Measurements from ENCODE around the gene COL4A2. TPM values are rescaled to one million over a fixed set of nuclear protein-coding genes. Genes with fewer than 3 reads are reported as not detected.

COL4A2 gene
- polyA plus RNA-seq, 10 donors, result 403 to 674 (median 464) TPM

DNA sequence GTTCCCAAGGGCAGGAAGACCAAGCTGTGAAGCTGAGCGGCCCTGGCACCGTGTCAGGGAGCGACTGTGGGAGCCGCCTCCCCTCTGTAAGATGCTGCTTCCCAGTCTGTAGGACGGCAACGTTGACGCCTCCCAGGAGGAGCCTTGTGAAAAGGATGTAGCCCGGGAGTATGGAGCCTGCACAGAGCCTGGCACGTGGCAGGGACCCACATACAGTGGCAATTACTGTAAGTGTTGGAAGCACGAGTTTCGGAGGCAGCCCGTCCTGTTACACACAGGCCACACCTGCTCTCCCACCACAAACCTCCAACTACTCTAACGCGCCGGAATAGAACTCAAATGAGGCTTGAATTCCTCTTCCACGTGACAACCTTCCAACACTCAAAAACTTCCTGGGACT is 247.9 kb downstream of the COL4A2 start:
- DNase-seq, result no peak

DNA sequence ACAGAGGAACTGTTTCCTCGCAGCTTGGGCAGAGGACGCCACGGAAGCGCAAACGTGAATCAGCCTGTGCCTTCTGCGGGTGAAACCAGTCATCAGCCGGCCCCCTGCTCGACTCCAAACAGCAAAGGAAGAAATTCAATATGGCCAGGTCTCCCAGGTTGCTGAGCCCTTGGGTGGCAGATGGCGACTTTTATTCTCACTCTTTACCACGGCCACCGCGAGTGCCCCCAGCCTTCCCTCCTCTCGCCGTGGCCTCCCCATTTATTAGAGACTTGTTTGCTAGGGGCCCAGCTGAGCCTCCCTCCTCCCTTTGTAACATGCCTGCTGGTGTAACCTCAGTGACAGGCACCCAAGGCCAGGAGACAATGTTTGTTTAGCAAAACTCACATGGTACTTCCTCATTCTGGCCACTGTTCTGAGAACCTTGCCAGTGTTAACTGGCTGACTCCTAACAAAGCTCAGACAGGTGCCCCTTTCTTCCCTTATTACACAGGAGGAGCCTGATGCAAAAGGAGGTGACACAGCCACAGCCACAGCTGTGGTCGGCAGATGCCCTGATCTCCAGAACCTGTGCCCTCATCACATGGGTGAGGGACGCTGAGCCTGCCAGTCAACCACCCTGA is 248.6 kb downstream of the COL4A2 start:
- DNase-seq, result peak in 1 of 3 donors; percentile 25

DNA sequence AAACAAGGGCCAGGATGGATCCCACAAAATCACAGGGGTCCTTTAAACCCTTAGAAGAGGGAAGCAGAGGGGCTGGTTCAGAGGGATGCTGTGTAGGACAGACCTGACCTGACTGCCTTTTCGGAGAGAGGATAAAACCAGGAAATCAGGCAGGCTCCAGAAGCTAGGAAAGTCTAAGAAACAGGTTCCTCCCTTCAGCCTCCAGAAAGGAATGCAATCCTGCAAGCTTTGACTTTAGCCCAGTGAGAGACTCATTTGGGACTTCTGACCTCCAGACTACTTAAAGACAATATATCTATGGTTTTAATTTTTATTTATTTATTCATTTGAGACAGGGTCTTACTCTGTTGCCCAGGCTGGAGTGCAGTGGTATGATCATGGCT is 249.1 kb downstream of the COL4A2 start:
- DNase-seq, result no peak

DNA sequence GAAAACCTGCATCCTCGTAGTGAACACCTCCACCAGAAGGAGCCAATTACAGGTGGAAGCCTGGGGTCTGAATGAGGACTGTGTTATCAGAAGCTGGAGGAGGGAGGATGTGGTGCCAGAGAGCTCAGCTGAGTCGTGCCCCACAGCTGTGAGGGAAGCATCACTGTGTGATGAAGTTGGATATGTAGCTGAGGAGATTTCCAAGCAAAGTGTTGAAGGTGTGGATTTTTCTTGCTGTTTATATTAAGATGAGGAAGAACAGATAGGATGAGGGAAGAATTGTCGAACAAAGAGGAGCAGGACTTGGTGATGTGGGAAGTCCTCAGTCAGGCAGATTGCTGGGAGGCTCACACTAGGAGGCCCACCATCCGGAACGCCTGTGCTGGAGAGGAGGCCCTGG is 250.0 kb downstream of the COL4A2 start:
- DNase-seq, result no peak

DNA sequence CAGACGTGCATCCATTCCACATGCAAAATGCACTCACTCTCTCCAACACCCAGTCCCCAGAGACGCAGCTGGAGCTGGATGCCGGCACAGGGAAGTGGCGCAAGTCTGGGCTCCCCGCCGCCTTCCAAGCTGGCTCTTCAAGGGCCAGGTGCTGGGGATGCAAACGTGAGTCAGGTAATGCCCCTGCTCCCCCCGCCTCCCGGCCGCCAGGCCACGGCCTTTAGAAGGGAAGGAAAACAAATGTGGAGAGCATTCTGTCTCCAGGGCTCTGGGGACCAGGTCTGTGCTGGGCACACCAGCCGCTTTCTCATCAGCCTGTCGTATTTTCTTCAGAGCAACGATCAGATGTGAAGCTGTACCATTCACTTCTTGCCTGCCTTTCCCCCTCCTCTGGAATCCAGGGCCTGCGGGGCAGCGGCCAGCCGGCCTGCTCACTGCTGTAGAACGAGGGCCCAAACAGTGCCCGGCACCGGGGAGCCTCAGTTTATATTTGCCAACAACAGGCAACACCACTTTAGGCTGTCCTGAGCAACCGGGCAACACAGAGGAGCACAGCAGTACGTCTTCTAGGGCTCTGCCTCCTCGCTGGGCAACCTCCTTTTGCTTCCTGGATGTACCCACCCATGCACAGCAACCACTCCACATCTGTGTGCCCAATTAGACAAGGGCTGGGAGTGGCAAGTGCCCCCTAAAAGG is 250.7 kb downstream of the COL4A2 start:
- DNase-seq, result no peak

DNA sequence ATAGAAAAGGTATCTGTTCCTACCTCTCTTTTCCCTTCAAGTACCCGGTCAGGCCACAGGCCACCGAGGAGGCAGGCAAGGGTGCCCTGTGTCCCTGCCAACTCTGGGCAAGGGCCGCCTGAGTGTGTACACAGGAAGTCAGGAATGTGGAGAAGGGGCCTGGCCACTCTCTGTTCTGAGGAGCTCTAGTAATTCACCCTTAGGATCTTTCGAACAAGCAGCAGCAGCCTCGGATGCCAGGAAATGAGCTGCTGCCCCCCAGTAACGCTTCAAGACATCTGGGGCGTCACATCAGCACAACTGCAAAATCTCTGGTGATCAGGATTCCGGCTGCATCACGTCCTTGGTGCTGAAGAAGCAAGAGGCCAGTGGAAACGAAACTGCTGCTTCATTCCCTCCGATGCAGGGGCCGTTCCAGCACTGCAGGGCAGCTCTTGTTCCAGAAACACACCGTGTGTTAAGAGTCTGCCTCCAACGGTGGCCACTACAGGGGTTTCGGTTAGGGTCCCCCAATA is 252.4 kb downstream of the COL4A2 start:
- peak in 1 of 3 donors; percentile 47 for DNase-seq

DNA sequence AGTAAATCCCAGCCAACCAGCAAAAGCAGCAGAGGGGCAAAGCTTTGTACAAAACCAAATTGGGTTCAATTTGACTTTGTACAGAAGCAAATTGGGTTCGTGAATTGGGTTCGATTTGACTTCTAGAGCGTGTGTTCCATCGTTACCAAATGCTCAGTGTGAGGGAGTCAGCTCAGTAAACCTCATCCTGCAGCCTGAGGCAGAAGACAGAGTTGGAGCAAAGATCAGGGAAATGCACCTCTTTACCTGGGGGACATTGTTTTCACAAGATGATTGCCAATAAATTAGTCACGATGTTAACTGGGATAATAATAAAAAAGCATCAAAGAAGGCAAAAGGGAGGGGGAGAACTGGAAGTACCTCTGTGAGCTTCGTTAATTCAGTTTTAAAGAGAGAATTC is 252.9 kb downstream of the COL4A2 start:
- DNase-seq, result peak in 1 of 3 donors; percentile 24

DNA sequence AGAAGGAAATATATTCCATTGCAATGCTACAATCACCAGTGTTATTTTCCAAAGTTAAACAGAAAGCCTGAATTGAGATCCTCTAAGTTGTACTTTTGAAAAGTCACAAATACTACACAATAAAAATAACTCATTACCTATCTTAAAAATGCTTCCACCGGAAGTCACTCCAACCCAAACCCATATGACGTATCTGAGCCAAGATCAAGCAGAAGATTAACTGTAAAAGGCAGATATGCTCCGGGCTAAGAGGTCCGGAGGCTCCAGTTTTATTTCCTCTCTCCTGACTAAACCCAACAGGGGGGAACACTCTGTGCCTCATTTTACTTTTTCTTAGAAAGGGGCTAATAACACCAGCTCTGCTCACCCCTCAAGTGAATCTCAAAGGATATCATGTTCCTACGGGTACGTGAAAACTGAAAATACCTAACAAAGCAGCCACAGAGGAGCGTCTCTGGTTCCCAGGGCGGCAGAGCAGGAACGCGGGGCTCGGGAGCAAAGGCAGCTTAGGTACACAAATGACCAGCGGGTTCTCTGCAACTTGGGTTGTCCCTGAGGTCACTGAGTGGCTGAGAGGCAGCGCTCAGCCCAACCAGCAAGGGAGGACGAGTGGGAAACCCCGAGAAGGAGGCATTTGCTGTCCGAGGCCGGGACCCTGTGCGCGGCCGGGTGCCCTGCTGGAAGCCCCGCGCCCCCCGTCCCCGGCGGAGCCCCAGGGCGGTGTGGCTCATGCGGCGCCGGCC is 253.7 kb downstream of the COL4A2 start:
- DNase-seq, result peak in 1 of 3 donors; percentile 67

DNA sequence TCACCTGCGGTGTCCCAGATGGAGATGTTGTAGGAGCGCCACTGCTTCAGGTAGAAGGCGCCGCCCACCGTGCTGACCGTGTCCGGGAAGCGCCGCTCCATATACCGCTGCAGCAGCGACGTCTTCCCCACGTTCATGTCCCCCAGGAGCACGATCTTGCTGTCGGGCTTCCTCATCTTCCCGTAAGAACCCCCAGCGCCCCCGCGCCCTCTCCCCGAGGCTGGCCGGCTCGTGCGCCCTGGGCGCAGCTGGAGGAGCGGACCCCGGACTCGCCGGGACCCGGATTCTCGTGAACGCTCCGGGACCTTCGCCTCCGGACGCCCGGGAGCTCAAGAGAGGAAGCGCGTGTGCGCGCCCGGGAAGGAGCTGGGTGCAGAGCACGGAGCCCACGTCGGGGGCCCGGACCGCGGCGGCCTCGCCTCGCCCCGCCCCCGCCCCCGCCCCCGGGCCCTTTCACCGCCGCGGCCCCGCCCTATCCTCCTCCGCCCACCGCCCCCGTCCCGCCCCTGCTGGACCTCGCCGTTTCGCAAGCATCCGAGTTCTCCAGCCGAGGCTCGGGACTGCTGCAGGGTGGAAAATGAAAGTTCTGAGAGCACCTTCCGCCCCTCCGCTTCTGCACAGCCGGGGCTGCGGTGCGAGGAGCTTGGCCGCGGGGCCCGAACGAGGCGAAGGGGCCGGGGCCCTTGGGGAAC is 254.4 kb downstream of the COL4A2 start, which contains the start of gene RAB20:
Gene RAB20, minus strand, starts transcription at position 379 of the 692 bp plus-strand sequence. Its CDS starts 203 bp downstream, at position 176.
- peak; percentile 64 to 93 (median 78) for DNase-seq

DNA sequence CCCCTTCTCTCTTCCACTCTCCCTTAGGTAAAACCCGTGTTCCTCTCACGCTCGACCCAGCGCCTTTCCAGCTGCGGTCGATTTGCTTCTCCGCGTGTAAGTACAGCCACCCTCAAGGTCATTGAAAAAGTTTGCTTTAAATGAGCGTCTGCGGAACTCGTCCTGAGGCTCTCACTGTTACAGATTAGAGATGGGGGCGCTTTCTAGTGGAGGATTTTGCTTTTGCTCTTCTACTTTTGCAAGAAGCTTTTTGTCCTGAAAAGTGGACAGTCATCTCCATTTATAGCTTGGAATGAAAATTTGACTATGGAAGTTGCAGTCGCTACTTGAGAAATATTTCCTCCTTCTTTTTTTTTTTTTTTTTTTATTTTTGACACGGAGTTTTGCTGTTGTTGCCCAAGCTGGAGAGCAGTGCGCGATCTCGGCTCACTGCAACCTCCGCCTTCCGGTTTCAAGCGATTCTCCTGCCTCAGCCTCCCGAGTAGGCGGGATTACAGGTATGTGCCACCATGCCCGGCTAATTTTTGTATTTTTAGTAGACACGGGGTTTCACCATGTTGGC is 255.0 kb downstream of the COL4A2 start:
- DNase-seq, result peak in 1 of 3 donors; percentile 21

Other genes with a start within 250 kb of the COL4A2 start
- gene COL4A1, start 127 bp upstream of the COL4A2 start, polyA plus RNA-seq (ENCODE audit: insufficient read length in 10 of 10), result 100 to 1,000 TPM; 614 to 866 (median 684) TPM

All from muscle of back (tissue), 11 donors.